HG03342 (cell line): ENCODE measurements around the gene ENOX1.

Experiments used
- ATAC-seq: cut with Tn5 transposase; IDR thresholded peaks from one replicate; pipeline ENCODE4 v1.9.1; 2021; ENCODE audit warnings: mild to moderate bottlenecking, moderate library complexity; ENCODE audit not compliant: unreplicated experiment

Gene ENOX1

GRCh38 chr13:43297967-43298678, 488.6 kb downstream of the ENOX1 start:
- no peak for ATAC-seq

- no peak for ATAC-seq
Observed at GRCh38 chr13:43295825-43296564, 490.8 kb downstream of the ENOX1 start.

DNA sequence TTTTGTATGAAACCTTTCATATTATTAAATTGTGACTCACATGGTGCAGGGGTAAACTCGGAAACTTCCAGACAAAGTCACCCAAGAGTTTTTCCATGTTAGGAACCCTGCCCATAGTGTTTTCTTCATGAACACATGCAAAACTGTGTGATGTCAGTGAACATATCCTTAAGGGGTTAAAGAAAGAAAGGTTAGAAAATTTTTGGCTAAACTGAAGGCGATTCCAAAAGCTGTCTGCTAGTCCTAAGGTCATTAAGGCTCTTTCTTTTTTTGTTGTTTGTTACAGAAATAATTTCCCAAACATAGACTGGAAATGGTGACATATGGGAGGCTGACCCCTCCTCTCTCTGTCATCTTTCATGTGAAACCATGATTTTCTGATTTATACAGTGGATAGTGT, 491.5 kb downstream of the ENOX1 start:
- ATAC-seq = no peak

GRCh38 chr13:43294412-43294811, 492.4 kb downstream of the ENOX1 start:
- no peak for ATAC-seq

GRCh38 chr13:43293986-43294385, 492.8 kb downstream of the ENOX1 start:
- no peak for ATAC-seq

DNA sequence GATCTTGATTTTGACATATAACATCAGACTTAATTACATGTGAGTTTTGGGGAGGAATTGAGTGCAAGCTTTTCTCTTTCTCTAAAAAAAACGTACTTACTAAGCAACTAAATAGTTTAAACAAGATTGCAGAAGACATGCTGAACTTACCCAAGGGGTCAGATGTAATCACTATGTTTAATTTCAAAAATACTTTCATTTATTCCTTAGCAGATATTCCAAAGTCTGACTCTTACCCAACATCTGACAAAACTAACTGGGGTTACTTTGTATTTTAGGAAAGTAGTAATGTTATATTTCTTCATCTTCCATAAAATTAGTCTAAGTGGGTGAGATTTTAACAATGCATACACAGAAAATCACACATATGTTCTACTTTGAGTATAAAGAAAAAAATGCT, 493.2 kb downstream of the ENOX1 start:
- ATAC-seq = no peak

DNA sequence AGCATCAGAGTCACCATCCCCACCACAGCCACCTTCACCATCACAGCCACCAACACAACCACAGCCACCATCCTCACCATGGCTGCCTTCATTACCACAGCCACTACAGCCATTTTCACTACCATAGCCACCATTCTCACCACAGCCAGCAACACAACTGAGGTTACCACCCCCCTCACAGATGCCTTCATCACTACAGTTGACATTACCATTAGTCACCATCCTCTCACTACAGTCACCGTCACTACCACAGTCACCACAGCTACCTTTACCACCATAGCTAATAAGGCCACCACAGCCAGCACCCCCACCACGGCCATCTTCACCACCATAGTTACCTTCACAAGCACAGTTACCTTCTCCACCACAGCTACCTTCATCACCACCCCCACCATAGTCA, 493.8 kb downstream of the ENOX1 start:
- ATAC-seq = no peak

GRCh38 chr13:43291287-43292060, 495.3 kb downstream of the ENOX1 start:
- no peak for ATAC-seq

DNA sequence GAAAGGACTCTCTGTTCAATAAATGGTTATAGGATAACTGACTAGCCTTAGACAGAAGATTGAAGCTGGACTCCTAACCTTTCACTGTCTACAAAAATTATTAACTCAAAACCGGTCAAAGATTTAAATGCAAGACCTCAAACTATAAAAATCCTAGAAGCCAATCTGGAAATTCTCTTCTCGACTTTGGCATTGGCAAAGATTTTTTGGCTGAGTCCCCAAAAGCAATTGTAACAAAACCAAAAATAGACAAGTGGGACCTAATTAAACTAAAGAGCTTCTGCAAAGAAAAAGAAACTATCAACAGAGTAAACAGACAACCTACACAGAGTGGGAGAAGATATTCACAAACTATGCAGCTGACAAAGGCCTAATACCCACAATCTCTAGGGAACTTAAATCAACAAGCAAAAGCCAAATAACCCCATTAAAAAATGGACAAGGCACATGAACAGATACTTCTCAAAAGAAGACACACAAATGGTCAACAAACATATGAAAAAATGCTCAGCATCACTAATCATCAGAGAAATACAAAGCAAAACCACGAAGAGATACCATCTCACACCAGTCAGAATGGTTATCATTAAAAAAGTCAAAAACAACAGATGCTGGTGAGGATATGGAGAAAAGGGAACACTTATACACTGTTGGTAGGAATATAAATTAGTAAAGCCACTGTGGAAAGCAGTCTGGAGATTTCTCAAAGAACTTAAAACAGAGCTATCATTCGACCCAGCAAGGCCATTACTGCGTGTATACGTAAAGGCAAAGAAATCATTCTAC, 497.1 kb downstream of the ENOX1 start:
- no peak for ATAC-seq

- ATAC-seq = no peak
Observed at GRCh38 chr13:43286751-43287150, 500.0 kb downstream of the ENOX1 start.

DNA sequence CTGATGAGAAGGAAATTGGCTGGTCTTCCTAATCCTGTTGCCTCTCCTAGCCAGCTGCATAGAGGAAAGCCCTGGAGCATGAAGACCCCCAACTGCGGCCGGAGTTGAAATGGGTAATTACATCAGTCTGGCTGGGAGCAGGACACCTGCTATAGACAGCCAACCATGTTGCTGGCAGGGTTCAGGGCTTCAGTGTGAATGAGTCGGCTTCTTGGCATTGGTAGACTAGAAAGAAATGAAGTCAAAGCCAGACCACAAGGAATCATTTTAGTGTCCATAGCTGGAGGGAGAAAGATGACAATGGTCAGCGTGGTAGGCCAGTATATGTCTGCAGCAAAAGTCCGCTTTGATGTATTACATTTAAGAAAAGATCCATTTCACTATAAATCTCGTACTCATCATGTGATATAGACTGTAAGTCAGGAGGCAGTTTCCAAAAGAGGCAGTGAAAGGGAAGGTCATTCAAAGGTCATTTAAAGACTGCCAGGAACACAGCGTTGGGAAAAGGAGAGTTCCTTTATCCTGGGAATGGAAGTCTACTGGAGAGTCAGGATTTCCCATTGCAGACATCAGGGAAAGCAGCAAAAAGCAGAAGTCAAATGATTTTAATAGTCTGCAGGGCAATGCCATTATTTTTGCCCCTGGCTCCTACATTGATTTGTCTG, 500.7 kb downstream of the ENOX1 start:
- no peak for ATAC-seq

DNA sequence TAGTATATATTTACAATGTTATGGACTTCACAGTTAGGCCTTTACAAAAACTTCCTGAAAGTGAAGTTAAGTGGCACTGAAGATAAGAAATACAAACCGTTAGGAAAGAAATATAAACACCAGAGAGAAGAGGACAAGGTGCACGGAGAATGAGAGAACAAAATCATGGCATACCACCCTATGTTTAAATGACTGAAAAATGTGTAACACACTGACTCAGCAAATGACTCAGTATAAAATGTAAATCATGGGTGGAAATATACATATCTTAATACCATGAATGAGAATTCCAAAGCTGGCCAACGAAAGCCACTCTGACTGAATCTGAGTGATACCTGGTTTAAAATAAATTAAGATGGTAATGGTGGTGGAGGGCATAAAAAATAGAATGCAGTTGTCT, 502.6 kb downstream of the ENOX1 start:
- ATAC-seq = no peak

DNA sequence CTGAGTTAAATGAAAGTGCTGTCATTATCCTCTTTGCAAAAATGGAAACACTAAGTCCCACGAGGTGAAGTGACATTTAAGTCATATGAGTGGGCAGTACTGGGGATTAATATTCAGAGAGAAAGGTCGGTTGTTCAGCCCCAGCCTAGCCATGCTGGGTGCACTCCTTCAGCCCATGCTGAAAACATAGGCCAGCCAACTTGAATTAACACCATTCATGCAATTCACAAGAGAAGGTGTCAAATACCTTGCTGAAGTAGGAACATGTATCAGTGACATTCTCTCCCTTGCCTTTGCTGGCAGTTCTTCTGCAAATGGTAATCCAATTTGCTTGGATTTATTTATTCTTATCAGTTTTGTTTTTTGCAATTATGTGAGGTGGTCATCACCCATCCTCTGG, 507.1 kb downstream of the ENOX1 start:
- ATAC-seq = no peak

- ATAC-seq = no peak
Observed at GRCh38 chr13:43278127-43278526, 508.6 kb downstream of the ENOX1 start.

- ATAC-seq = no peak
Observed at GRCh38 chr13:43277142-43277541, 509.6 kb downstream of the ENOX1 start.

GRCh38 chr13:43274881-43275280, 511.9 kb downstream of the ENOX1 start:
- no peak for ATAC-seq

DNA sequence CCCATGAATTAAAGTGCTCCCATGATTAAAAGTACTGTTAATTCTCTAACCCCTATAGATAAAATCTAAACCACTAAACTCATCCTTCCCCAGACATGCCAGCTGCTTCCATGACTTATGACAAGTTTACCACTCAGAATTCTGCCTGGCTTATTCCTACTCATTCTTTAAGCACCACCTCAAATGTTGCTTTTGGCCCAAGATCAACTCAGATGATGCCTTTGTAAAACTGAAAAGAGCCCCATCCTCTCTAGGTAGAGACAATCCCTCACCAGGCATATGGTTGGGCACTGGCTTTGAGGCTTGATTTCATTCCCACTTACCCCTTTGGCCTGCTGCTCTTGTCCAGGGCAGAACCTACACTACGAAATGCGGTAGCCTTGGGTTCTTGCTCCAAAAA, 513.4 kb downstream of the ENOX1 start:
- ATAC-seq = no peak

DNA sequence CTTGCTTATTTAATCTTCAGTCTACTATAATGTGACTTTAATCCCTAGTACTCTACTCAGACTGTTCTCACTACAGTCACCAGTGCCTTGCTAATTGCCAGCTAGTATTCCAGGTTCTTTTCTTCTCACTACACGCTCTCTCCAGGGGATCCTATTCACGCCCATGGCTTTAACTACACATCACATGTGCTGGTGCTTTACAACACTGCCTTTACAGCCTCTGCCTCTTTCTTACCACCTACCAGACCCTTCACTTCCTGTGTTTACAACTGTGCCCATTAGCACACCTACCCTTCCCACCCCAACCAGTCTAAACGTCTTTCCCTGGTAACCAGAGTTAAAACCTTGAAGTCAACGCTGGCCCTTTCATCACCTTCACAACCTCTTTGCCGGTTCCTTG, 513.9 kb downstream of the ENOX1 start:
- ATAC-seq = no peak

- ATAC-seq = no peak
Observed at GRCh38 chr13:43271152-43271551, 515.6 kb downstream of the ENOX1 start.

- no peak for ATAC-seq
Observed at GRCh38 chr13:43270130-43270830, 516.5 kb downstream of the ENOX1 start.
